Endothelial cell (in vitro differentiated cells): ENCODE measurements around the gene ACAA1. TPM values are rescaled to one million over a fixed set of nuclear protein-coding genes. Genes with fewer than 3 reads are reported as not detected.
"Not testable (repeated sequence)": the region's sequence is repeated elsewhere in the genome, so short reads cannot be mapped to it uniquely, and the experiment has no call there.

Experiments used
- DNase-seq: peaks from one replicate; pipeline ENCODE4 v3.0.0; 2021; ENCODE audit warnings: low spot score
- H3K27ac Mint-ChIP-seq: one replicate; pipeline ENCODE4 v1.8.0; 2021; ENCODE audit warnings: mixed read lengths, inconsistent platforms; ENCODE audit not compliant: unreplicated experiment
- H3K27me3 Mint-ChIP-seq: one replicate; pipeline ENCODE4 v1.8.0; 2021; ENCODE audit warnings: mild to moderate bottlenecking, moderate library complexity, mixed read lengths, inconsistent platforms; ENCODE audit not compliant: unreplicated experiment
- H3K36me3 Mint-ChIP-seq: one replicate; pipeline ENCODE4 v1.8.0; 2021; ENCODE audit warnings: mild to moderate bottlenecking, low read depth, mixed read lengths, inconsistent platforms; ENCODE audit not compliant: unreplicated experiment
- H3K4me1 Mint-ChIP-seq: one replicate; pipeline ENCODE4 v1.8.0; 2021; ENCODE audit warnings: mild to moderate bottlenecking, mixed read lengths, inconsistent platforms; ENCODE audit not compliant: unreplicated experiment
- H3K4me3 Mint-ChIP-seq: one replicate; pipeline ENCODE4 v1.8.0; 2021; ENCODE audit warnings: mild to moderate bottlenecking, mixed read lengths, inconsistent platforms; ENCODE audit not compliant: unreplicated experiment
- H3K9me3 Mint-ChIP-seq: one replicate; pipeline ENCODE4 v1.8.0; 2021; ENCODE audit warnings: mixed read lengths, inconsistent platforms; ENCODE audit not compliant: unreplicated experiment
- CTCF ChIP-seq: fragments of 200-600 bp; sonication (generic); IDR thresholded peaks from one replicate; pipeline ENCODE4 v1.5.0; 2021; ENCODE audit warnings: antibody characterized with exemption; ENCODE audit not compliant: unreplicated experiment
- total RNA-seq: library from RNA; stranded (reverse); fragmentation: NEBNext Ultra II Directional; extraction: Animal tissue kit (Norgen Biotek cat#: 25700); gene quantifications from one replicate; pipeline ENCODE4 v1.2.1, GENCODE V29; 2021; ENCODE audit not compliant: unreplicated experiment

Gene ACAA1
- total RNA-seq, 1 donor from 2014 or later = 71.9 TPM

GRCh38 chr3:38083871-38084333 lies 53.0 kb downstream of the ACAA1 start:
- no peak for TF ChIP-seq CTCF
- peaks cover 21% of the 10 kb centered on the region for H3K9me3 Mint-ChIP-seq
- H3K36me3 Mint-ChIP-seq = peaks cover 21% of the 10 kb centered on the region
- H3K4me1 Mint-ChIP-seq = peaks cover 5% of the 10 kb centered on the region
- DNase-seq = no peak
- peak overlapping the region; percentile 2 for H3K27ac Mint-ChIP-seq
- H3K4me3 Mint-ChIP-seq = peak overlapping the region; percentile 14
- peaks cover 22% of the 10 kb centered on the region for H3K27me3 Mint-ChIP-seq

- not testable (repeated sequence) for H3K27ac Mint-ChIP-seq, H3K4me1 Mint-ChIP-seq, DNase-seq, H3K4me3 Mint-ChIP-seq
- H3K9me3 Mint-ChIP-seq = peaks cover 21% of the 10 kb centered on the region
- H3K27me3 Mint-ChIP-seq = peaks cover 21% of the 10 kb centered on the region
- H3K36me3 Mint-ChIP-seq = peaks cover 21% of the 10 kb centered on the region
These were observed 53.7 kb downstream of the ACAA1 start for GRCh38 chr3:38083254-38083653.

- not testable (repeated sequence) for DNase-seq, H3K4me3 Mint-ChIP-seq, H3K27ac Mint-ChIP-seq, H3K4me1 Mint-ChIP-seq
- H3K27me3 Mint-ChIP-seq = peaks cover 17% of the 10 kb centered on the region
- H3K36me3 Mint-ChIP-seq = peaks cover 21% of the 10 kb centered on the region
- peaks cover 21% of the 10 kb centered on the region for H3K9me3 Mint-ChIP-seq
These were observed 54.6 kb downstream of the ACAA1 start for GRCh38 chr3:38082296-38082695.

GRCh38 chr3:38077073-38077472 lies 59.9 kb downstream of the ACAA1 start:
- H3K27me3 Mint-ChIP-seq = peaks cover 10% of the 10 kb centered on the region
- not testable (repeated sequence) for H3K4me1 Mint-ChIP-seq, H3K9me3 Mint-ChIP-seq, H3K4me3 Mint-ChIP-seq, DNase-seq, H3K36me3 Mint-ChIP-seq, H3K27ac Mint-ChIP-seq

Other genes starting within 250 kb of the ACAA1 start
- gene VILL, start 146.3 kb downstream of the ACAA1 start, total RNA-seq = 13.7 TPM
- 22.4 TPM for gene PLCD1, start 107.5 kb downstream of the ACAA1 start, total RNA-seq
- gene DLEC1, start 97.9 kb downstream of the ACAA1 start, total RNA-seq = 0.62 TPM
- 51.0 TPM for gene MYD88, start 1.5 kb upstream of the ACAA1 start, total RNA-seq
- gene OXSR1, start 28.4 kb upstream of the ACAA1 start, total RNA-seq = 36.0 TPM
- 0.21 TPM for gene SLC22A13, start 128.7 kb upstream of the ACAA1 start, total RNA-seq
- gene SLC22A14, start 145.2 kb upstream of the ACAA1 start, total RNA-seq = 0.36 TPM
- 2.4 TPM for gene XYLB, start 209.7 kb upstream of the ACAA1 start, total RNA-seq